Esophagus squamous epithelium (tissue), 5 donors: ENCODE data around the gene OBSCN. TPM values are rescaled to one million over a fixed set of nuclear protein-coding genes. Genes with fewer than 3 reads are reported as not detected.

Source experiments
- DNase-seq: peaks from one replicate; lab custom pipeline; 2025; lab: John Stamatoyannopoulos, UW
- H3K27ac ChIP-seq, 4 donors: fragments of 200-600 bp; sonication (generic); one replicate each; pipeline ENCODE4 v1.5.1; 2016 to 2019; ENCODE audit warnings: mild to moderate bottlenecking in 1 of 4
- H3K27me3 ChIP-seq, 4 donors: fragments of 200-600 bp; sonication (generic); 1 replicate in 3 of 4; 2 replicates in 1 of 4; pipeline versions ENCODE4 v1.5.1 to v1.6.0; 2017 to 2021; ENCODE audit warnings: antibody characterized with exemption in 1 of 4
- H3K36me3 ChIP-seq, 3 donors: fragments of 200-600 bp; sonication (generic); one replicate each; pipeline ENCODE4 v1.5.1; 2016 to 2019
- H3K4me1 ChIP-seq, 3 donors: fragments of 200-600 bp; sonication (generic); one replicate each; pipeline ENCODE4 v1.5.1; 2017 to 2019
- H3K4me3 ChIP-seq, 4 donors: fragments of 200-600 bp; sonication (generic); 1 replicate in 3 of 4; 2 replicates in 1 of 4; pipeline ENCODE4 v1.5.1; 2016 to 2019; ENCODE audit warnings: mild to moderate bottlenecking in 2 of 4, moderate library complexity in 1 of 4
- H3K9me3 ChIP-seq, 3 donors: fragments of 200-600 bp; sonication (generic); one replicate each; pipeline ENCODE4 v1.5.1; 2016 to 2019
- CTCF ChIP-seq, 6 experiments: fragments of 450-650 bp in 4 of 6; fragments of 200-600 bp in 2 of 6; sonication (generic) in 2 of 6; IDR thresholded peaks; one replicate each; pipeline ENCODE4 v1.5.1; 2016 to 2019; ENCODE audit warnings: antibody characterized with exemption in 6 of 6, mild to moderate bottlenecking in 4 of 6, moderate library complexity in 4 of 6
- POLR2A ChIP-seq, 4 donors: fragments of 450-650 bp; IDR thresholded peaks; one replicate each; pipeline ENCODE4 v1.6.1; 2017; ENCODE audit warnings: antibody characterized with exemption in 4 of 4, mild to moderate bottlenecking in 4 of 4, moderate library complexity in 3 of 4
- WGBS, 2 donors: methylation state at CpG; one replicate each; pipeline ENCODE4 v1.1.5; 2018; 5-methylcytosine and 5-hydroxymethylcytosine counted together
- intact Hi-C: fragments of 100-400 bp; cut with DNase I; formaldehyde crosslinking; loops from one replicate; pipeline ENCODE4 v1.15.0; 2022
- total RNA-seq, 4 donors: library from RNA; depleted of rRNA; stranded (reverse); fragments of >200 nt; gene quantifications; one replicate each; pipeline ENCODE4 v1.1.0, GENCODE V29; 2016
- donor health status: DM: yes; HTN: yes; CAD: no.

OBSCN gene
- total RNA-seq, 4 donors from 2014 or later = 4.0 to 53.2 (median 13.8) TPM

- Histone ChIP-seq H3K9me3 (no peaks in the 10 kb centered on the region), H3K4me3 (no peak overlapping the region), H3K27ac (no peak overlapping the region), H3K36me3 (peaks cover 0 to 3% (median 0%) of the 10 kb centered on the region in 3 donors), H3K27me3 (no peaks in the 10 kb centered on the region), H3K4me1 (no peaks in the 10 kb centered on the region)
- WGBS, 2 donors = 76 to 81% methylated on average over 5 to 29 of the region's 45 CpGs
- TF ChIP-seq CTCF (IDR thresholded peaks at IDR 0.05) = no peak
- intact Hi-C loops = no loop called here
- DNase-seq = no peak
Observed at GRCh38 chr1:228359613-228360532, 152.0 kb downstream of the OBSCN start.

GRCh38 chr1:228360533-228361313, 152.9 kb downstream of the OBSCN start:
- DNase-seq = no peak
- Histone ChIP-seq H3K27me3 (peaks cover 0 to 4% (median 0%) of the 10 kb centered on the region in 4 donors), H3K9me3 (no peaks in the 10 kb centered on the region), H3K4me3 (no peak overlapping the region), H3K27ac (no peak overlapping the region), H3K36me3 (peaks cover 0 to 3% (median 0%) of the 10 kb centered on the region in 3 donors), H3K4me1 (no peaks in the 10 kb centered on the region)
- TF ChIP-seq POLR2A (IDR thresholded peaks at IDR 0.05) (no peak), CTCF (IDR thresholded peaks at IDR 0.05) (no peak)
- 100% methylated on average over 1 to 4 of the region's 19 CpGs for WGBS, 2 donors
- intact Hi-C loops = no loop called here

GRCh38 chr1:228361314-228362140, 153.7 kb downstream of the OBSCN start:
- no peak overlapping the region for H3K4me3 ChIP-seq
- peaks cover 0 to 8% (median 0%) of the 10 kb centered on the region in 4 donors for H3K27me3 ChIP-seq
- 24 to 51% methylated on average over 2 to 7 of the region's 26 CpGs for WGBS, 2 donors
- DNase-seq = no peak
- intact Hi-C loops = no loop called here
- no peaks in the 10 kb centered on the region for H3K9me3 ChIP-seq
- peaks cover 0 to 3% (median 0%) of the 10 kb centered on the region in 3 donors for H3K36me3 ChIP-seq
- H3K27ac ChIP-seq = no peak overlapping the region
- H3K4me1 ChIP-seq = no peaks in the 10 kb centered on the region
- TF ChIP-seq POLR2A (IDR thresholded peaks at IDR 0.05) = no peak
- TF ChIP-seq CTCF (IDR thresholded peaks at IDR 0.05) = no peak

GRCh38 chr1:228362141-228362883, 154.5 kb downstream of the OBSCN start:
- H3K36me3 ChIP-seq = peaks cover 0 to 3% (median 0%) of the 10 kb centered on the region in 3 donors
- H3K27ac ChIP-seq = no peak overlapping the region
- no peaks in the 10 kb centered on the region for H3K4me1 ChIP-seq
- peaks cover 0 to 11% (median 0%) of the 10 kb centered on the region in 4 donors for H3K27me3 ChIP-seq
- intact Hi-C loops = no loop called here
- WGBS, 2 donors = no CpG with 5 or more reads among the region's 18 CpGs
- H3K9me3 ChIP-seq = no peaks in the 10 kb centered on the region
- TF ChIP-seq POLR2A (IDR thresholded peaks at IDR 0.05) = no peak
- TF ChIP-seq CTCF (IDR thresholded peaks at IDR 0.05) = no peak
- no peak overlapping the region for H3K4me3 ChIP-seq
- DNase-seq = no peak
